ENCODE measurements around the gene RHOT2.

Gene RHOT2

GRCh38 chr16:637081-638018, 30.6 kb upstream of the RHOT2 start:
- CTCF ChIA-PET, result interaction anchor here (0.7 to 3.3 kb wide), 6 partner anchors 12 to 52 kb away, joined by 3 to 9 read pairs (median 4); partner anchors contain the start of genes RHOT2 and WDR90
- peak overlapping the region; percentile 75 to 91 for H3K27ac ChIP-seq (ENCODE audit: insufficient read depth in 1 of 2, low read depth in 1 of 2, low read length in 2 of 2, poor library complexity in 1 of 2, severe bottlenecking in 2 of 2)
- peak in 2 of 3 donors; percentile 63 to 89 for DNase-seq
- H3K27me3 ChIP-seq (replicated peaks in 2 of 5; ENCODE audit: control insufficient read depth in 4 of 5, insufficient read depth in 5 of 5, low read length in 4 of 5), result no peaks in the 10 kb centered on the region
- peak overlapping the region; percentile 81 to 96 (median 86) for H3K4me3 ChIP-seq (ENCODE audit: control insufficient read depth in 1 of 7, extremely low read depth in 1 of 7, insufficient read depth in 4 of 7, low read depth in 2 of 7, low read length in 6 of 7)
- WGBS (ENCODE audit: insufficient coverage), result 17% methylated on average over 36 of the region's 53 CpGs
- peaks cover 0 to 42% (median 38%) of the 10 kb centered on the region in 4 experiments for H3K4me1 ChIP-seq (ENCODE audit: control extremely low read depth in 1 of 4, control insufficient read depth in 4 of 4, insufficient read depth in 4 of 4, low read length in 3 of 4)
- no peaks in the 10 kb centered on the region for H3K9me3 ChIP-seq (ENCODE audit: control extremely low read depth in 1 of 5, control insufficient read depth in 4 of 5, insufficient read depth in 2 of 5, low read depth in 1 of 5, low read length in 4 of 5)
- peaks cover 0 to 22% (median 14%) of the 10 kb centered on the region in 4 experiments for H3K36me3 ChIP-seq (ENCODE audit: control insufficient read depth in 4 of 4, insufficient read depth in 4 of 4, low read length in 3 of 4)
- POLR2A ChIA-PET, result interaction anchor here (0.9 to 1.1 kb wide), 2 partner anchors 23 to 100 kb away, joined by 3 read pairs; no protein-coding TSS in a partner anchor

- WGBS (ENCODE audit: insufficient coverage), result 94% methylated on average over 10 of the region's 15 CpGs
- ChIA-PET POLR2A (no interaction called here), CTCF (interaction anchor here (3.3 kb wide), 1 partner anchor 22 kb away, joined by 9 read pairs; no protein-coding TSS in a partner anchor)
- H3K27ac ChIP-seq (ENCODE audit: insufficient read depth in 1 of 2, low read depth in 1 of 2, low read length in 2 of 2, poor library complexity in 1 of 2, severe bottlenecking in 2 of 2), result no peak overlapping the region
- peaks cover 0 to 49% (median 45%) of the 10 kb centered on the region in 4 experiments for H3K4me1 ChIP-seq (ENCODE audit: control extremely low read depth in 1 of 4, control insufficient read depth in 4 of 4, insufficient read depth in 4 of 4, low read length in 3 of 4)
- H3K4me3 ChIP-seq (ENCODE audit: control insufficient read depth in 1 of 7, extremely low read depth in 1 of 7, insufficient read depth in 4 of 7, low read depth in 2 of 7, low read length in 6 of 7), result no peak overlapping the region
- no peaks in the 10 kb centered on the region for H3K9me3 ChIP-seq (ENCODE audit: control extremely low read depth in 1 of 5, control insufficient read depth in 4 of 5, insufficient read depth in 2 of 5, low read depth in 1 of 5, low read length in 4 of 5)
- DNase-seq, result no peak
- no peaks in the 10 kb centered on the region for H3K27me3 ChIP-seq (replicated peaks in 2 of 5; ENCODE audit: control insufficient read depth in 4 of 5, insufficient read depth in 5 of 5, low read length in 4 of 5)
- H3K36me3 ChIP-seq (ENCODE audit: control insufficient read depth in 4 of 4, insufficient read depth in 4 of 4, low read length in 3 of 4), result peaks cover 0 to 14% (median 11%) of the 10 kb centered on the region in 4 experiments
These were observed 29.8 kb upstream of the RHOT2 start for GRCh38 chr16:638034-638543.

GRCh38 chr16:638836-639235, 29.1 kb upstream of the RHOT2 start:
- Histone ChIP-seq H3K9me3 (ENCODE audit: control extremely low read depth in 1 of 5, control insufficient read depth in 4 of 5, insufficient read depth in 2 of 5, low read depth in 1 of 5, low read length in 4 of 5) (no peaks in the 10 kb centered on the region), H3K27ac (ENCODE audit: insufficient read depth in 1 of 2, low read depth in 1 of 2, low read length in 2 of 2, poor library complexity in 1 of 2, severe bottlenecking in 2 of 2) (no peak overlapping the region), H3K27me3 (replicated peaks in 2 of 5; ENCODE audit: control insufficient read depth in 4 of 5, insufficient read depth in 5 of 5, low read length in 4 of 5) (no peaks in the 10 kb centered on the region), H3K4me3 (ENCODE audit: control insufficient read depth in 1 of 7, extremely low read depth in 1 of 7, insufficient read depth in 4 of 7, low read depth in 2 of 7, low read length in 6 of 7) (no peak overlapping the region), H3K4me1 (ENCODE audit: control extremely low read depth in 1 of 4, control insufficient read depth in 4 of 4, insufficient read depth in 4 of 4, low read length in 3 of 4) (peaks cover 0 to 52% (median 46%) of the 10 kb centered on the region in 4 experiments), H3K36me3 (ENCODE audit: control insufficient read depth in 4 of 4, insufficient read depth in 4 of 4, low read length in 3 of 4) (peaks cover 0 to 7% (median 5%) of the 10 kb centered on the region in 4 experiments)
- ChIA-PET CTCF (interaction anchor here (3.3 kb wide), 1 partner anchor 21 kb away, joined by 9 read pairs; no protein-coding TSS in a partner anchor), POLR2A (no interaction called here)
- WGBS (ENCODE audit: insufficient coverage), result 98% methylated on average over 6 of the region's 9 CpGs
- DNase-seq, result no peak

GRCh38 chr16:640614-641013, 27.3 kb upstream of the RHOT2 start:
- WGBS (ENCODE audit: insufficient coverage), result 100% methylated on average over 1 of the region's 5 CpGs
- ChIA-PET CTCF (no interaction called here), POLR2A (no interaction called here)
- H3K4me3 ChIP-seq (ENCODE audit: control insufficient read depth in 1 of 7, extremely low read depth in 1 of 7, insufficient read depth in 4 of 7, low read depth in 2 of 7, low read length in 6 of 7), result peak overlapping the region in 2 of 7 experiments; percentile 75 to 79
- H3K36me3 ChIP-seq (ENCODE audit: control insufficient read depth in 4 of 4, insufficient read depth in 4 of 4, low read length in 3 of 4), result no peaks in the 10 kb centered on the region
- no peaks in the 10 kb centered on the region for H3K9me3 ChIP-seq (ENCODE audit: control extremely low read depth in 1 of 5, control insufficient read depth in 4 of 5, insufficient read depth in 2 of 5, low read depth in 1 of 5, low read length in 4 of 5)
- peaks cover 0 to 43% (median 37%) of the 10 kb centered on the region in 4 experiments for H3K4me1 ChIP-seq (ENCODE audit: control extremely low read depth in 1 of 4, control insufficient read depth in 4 of 4, insufficient read depth in 4 of 4, low read length in 3 of 4)
- H3K27me3 ChIP-seq (replicated peaks in 2 of 5; ENCODE audit: control insufficient read depth in 4 of 5, insufficient read depth in 5 of 5, low read length in 4 of 5), result no peaks in the 10 kb centered on the region
- H3K27ac ChIP-seq (ENCODE audit: insufficient read depth in 1 of 2, low read depth in 1 of 2, low read length in 2 of 2, poor library complexity in 1 of 2, severe bottlenecking in 2 of 2), result peak overlapping the region in 1 of 2 experiments; percentile 73
- DNase-seq, result no peak

- peaks cover 0 to 4% (median 0%) of the 10 kb centered on the region in 4 experiments for H3K36me3 ChIP-seq (ENCODE audit: control insufficient read depth in 4 of 4, insufficient read depth in 4 of 4, low read length in 3 of 4)
- peak within 1 kb of the TSS in 1 of 2 experiments; percentile 73 for H3K27ac ChIP-seq (ENCODE audit: insufficient read depth in 1 of 2, low read depth in 1 of 2, low read length in 2 of 2, poor library complexity in 1 of 2, severe bottlenecking in 2 of 2)
- H3K4me3 ChIP-seq (ENCODE audit: control insufficient read depth in 1 of 7, extremely low read depth in 1 of 7, insufficient read depth in 4 of 7, low read depth in 2 of 7, low read length in 6 of 7), result peak within 1 kb of the TSS; percentile 39 to 79 (median 69)
- WGBS (ENCODE audit: insufficient coverage), result 0% methylated on average over 42 of the region's 81 CpGs
- POLR2A ChIA-PET, result no interaction called here
- peaks cover 0 to 36% (median 32%) of the 10 kb centered on the region in 4 experiments for H3K4me1 ChIP-seq (ENCODE audit: control extremely low read depth in 1 of 4, control insufficient read depth in 4 of 4, insufficient read depth in 4 of 4, low read length in 3 of 4)
- peak; percentile 37 to 57 (median 51) for DNase-seq
- H3K9me3 ChIP-seq (ENCODE audit: control extremely low read depth in 1 of 5, control insufficient read depth in 4 of 5, insufficient read depth in 2 of 5, low read depth in 1 of 5, low read length in 4 of 5), result no peaks in the 10 kb centered on the region
- H3K27me3 ChIP-seq (replicated peaks in 2 of 5; ENCODE audit: control insufficient read depth in 4 of 5, insufficient read depth in 5 of 5, low read length in 4 of 5), result no peaks in the 10 kb centered on the region
- CTCF ChIA-PET, result interaction anchor here (1.6 kb wide), 1 partner anchor 21 kb away, joined by 3 read pairs; no protein-coding TSS in a partner anchor
These were observed 26.4 kb upstream of the RHOT2 start, which contains the start of gene MCRIP2 for GRCh38 chr16:641326-642188. TSS of gene MCRIP2 (plus strand) at chr16:641828. CDS start at chr16:641992, 164 bp downstream.

- peak in 2 of 3 donors; percentile 25 to 35 for DNase-seq
- ChIA-PET CTCF (interaction anchor here (1.2 to 1.6 kb wide), 2 partner anchors 20 to 26 kb away, joined by 3 read pairs; partner anchors contain the start of gene RHOT2), POLR2A (no interaction called here)
- Histone ChIP-seq H3K27me3 (replicated peaks in 2 of 5; ENCODE audit: control insufficient read depth in 4 of 5, insufficient read depth in 5 of 5, low read length in 4 of 5) (no peaks in the 10 kb centered on the region), H3K4me1 (ENCODE audit: control extremely low read depth in 1 of 4, control insufficient read depth in 4 of 4, insufficient read depth in 4 of 4, low read length in 3 of 4) (peaks cover 0 to 35% (median 32%) of the 10 kb centered on the region in 4 experiments), H3K4me3 (ENCODE audit: control insufficient read depth in 1 of 7, extremely low read depth in 1 of 7, insufficient read depth in 4 of 7, low read depth in 2 of 7, low read length in 6 of 7) (peak overlapping the region; percentile 39 to 79 (median 69)), H3K36me3 (ENCODE audit: control insufficient read depth in 4 of 4, insufficient read depth in 4 of 4, low read length in 3 of 4) (peaks cover 0 to 12% (median 0%) of the 10 kb centered on the region in 4 experiments), H3K9me3 (ENCODE audit: control extremely low read depth in 1 of 5, control insufficient read depth in 4 of 5, insufficient read depth in 2 of 5, low read depth in 1 of 5, low read length in 4 of 5) (no peaks in the 10 kb centered on the region), H3K27ac (ENCODE audit: insufficient read depth in 1 of 2, low read depth in 1 of 2, low read length in 2 of 2, poor library complexity in 1 of 2, severe bottlenecking in 2 of 2) (no peak overlapping the region)
- 2% methylated on average over 45 of the region's 72 CpGs for WGBS (ENCODE audit: insufficient coverage)
These were observed 25.5 kb upstream of the RHOT2 start for GRCh38 chr16:642189-643049.
